ENCODE data around the gene KCNIP1. TPM values are rescaled to one million over a fixed set of nuclear protein-coding genes. Genes with fewer than 3 reads are reported as not detected.

Gene KCNIP1
- total and polyA plus RNA-seq, 9 donors, result 1.9 to 8.3 (median 4.0) TPM

DNA sequence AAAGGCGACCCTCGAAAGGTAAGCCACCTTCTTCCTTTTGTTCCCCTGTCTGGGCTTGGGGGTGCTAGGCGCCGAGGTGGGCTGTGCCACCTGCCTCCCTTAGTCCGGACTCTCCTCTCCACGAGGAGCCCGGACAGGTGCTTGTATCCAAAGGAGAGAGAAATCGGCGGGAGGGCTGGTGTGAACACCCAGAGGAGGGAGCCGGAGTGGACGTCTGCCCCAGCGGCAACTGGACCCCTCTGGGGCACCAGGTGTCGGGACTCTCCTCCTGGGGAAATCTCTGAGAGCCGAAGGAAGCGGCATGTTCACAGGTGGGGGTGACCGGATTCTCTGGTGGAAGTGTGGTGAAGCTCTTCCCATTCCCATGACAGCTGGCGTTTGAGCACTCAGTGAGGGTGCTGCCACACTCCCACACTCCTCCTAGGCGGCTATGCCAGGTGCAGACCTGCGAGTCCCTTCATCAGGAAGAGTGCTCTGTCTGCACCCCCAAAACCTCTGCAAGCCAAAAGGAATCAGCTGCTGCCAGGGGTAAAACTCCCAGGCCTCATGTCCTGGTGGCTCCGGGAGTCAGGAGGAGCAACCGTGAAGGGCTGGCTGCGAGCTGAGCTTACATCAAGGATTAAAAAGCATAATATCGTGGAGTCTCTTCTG, 921 bp downstream of the KCNIP1 start:
- Histone ChIP-seq H3K27ac (ENCODE audit: low read length) (no peak overlapping the region), H3K9me3 (replicated peaks; ENCODE audit: control insufficient read depth, low read depth, low read length) (no peaks in the 10 kb centered on the region), H3K4me1 (ENCODE audit: control insufficient read depth, insufficient read depth, low read length) (peaks cover 15% of the 10 kb centered on the region), H3K36me3 (ENCODE audit: control insufficient read depth, insufficient read depth, low read length) (no peaks in the 10 kb centered on the region), H3K27me3 (ENCODE audit: control insufficient read depth, insufficient read depth, low read length) (peaks cover 34% of the 10 kb centered on the region), H3K4me3 (ENCODE audit: low read length) (no peak overlapping the region)
- WGBS (ENCODE audit: insufficient coverage), result 59% methylated on average over 15 of the region's 23 CpGs
- no peak for DNase-seq

GRCh38 chr5:170508036-170508435, 4.2 kb downstream of the KCNIP1 start:
- H3K27me3 ChIP-seq (ENCODE audit: control insufficient read depth, insufficient read depth, low read length), result peaks cover 19% of the 10 kb centered on the region
- H3K27ac ChIP-seq (ENCODE audit: low read length), result no peak overlapping the region
- H3K4me3 ChIP-seq (ENCODE audit: low read length), result no peak overlapping the region
- no peaks in the 10 kb centered on the region for H3K9me3 ChIP-seq (replicated peaks; ENCODE audit: control insufficient read depth, low read depth, low read length)
- no peak for DNase-seq
- H3K36me3 ChIP-seq (ENCODE audit: control insufficient read depth, insufficient read depth, low read length), result no peaks in the 10 kb centered on the region
- H3K4me1 ChIP-seq (ENCODE audit: control insufficient read depth, insufficient read depth, low read length), result peaks cover 15% of the 10 kb centered on the region
- 88% methylated on average over 3 of the region's 5 CpGs for WGBS (ENCODE audit: insufficient coverage)

DNA sequence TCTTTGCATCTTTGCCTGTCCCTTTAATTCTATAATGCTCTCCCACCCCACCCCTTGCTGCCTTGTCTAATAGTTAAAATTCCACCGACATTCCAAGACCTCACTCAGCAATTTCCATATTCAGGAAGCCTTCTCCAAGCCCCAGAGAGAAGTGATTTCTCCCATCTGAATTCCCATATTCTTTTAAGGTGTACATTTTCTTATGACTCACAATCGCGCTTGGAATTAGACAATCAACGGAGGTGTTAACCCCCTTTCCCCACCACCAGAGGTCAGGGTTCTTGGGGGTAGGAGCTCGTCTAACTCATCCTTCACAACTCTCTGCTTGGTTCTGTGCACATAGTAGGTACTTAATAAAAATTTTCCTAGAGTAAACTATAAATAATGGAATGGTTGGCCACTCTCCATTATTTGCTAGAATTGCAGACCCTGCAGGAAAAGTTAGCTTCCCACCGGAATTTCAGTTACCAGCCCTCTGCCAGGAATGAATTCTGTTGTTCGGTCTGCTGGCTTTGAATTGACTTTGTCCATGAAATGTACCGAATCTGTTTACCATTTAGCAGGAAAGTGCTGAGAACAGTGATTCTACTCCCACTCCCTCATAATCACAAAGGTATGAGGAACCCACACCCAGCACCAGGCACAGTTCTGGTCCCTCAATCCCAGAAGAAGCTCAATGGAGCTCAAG, 5.0 kb downstream of the KCNIP1 start:
- Histone ChIP-seq H3K4me1 (ENCODE audit: control insufficient read depth, insufficient read depth, low read length) (peaks cover 10% of the 10 kb centered on the region), H3K27ac (ENCODE audit: low read length) (no peak overlapping the region), H3K36me3 (ENCODE audit: control insufficient read depth, insufficient read depth, low read length) (no peaks in the 10 kb centered on the region), H3K27me3 (ENCODE audit: control insufficient read depth, insufficient read depth, low read length) (peaks cover 14% of the 10 kb centered on the region), H3K4me3 (ENCODE audit: low read length) (no peak overlapping the region), H3K9me3 (replicated peaks; ENCODE audit: control insufficient read depth, low read depth, low read length) (no peaks in the 10 kb centered on the region)
- peak; percentile 37 for DNase-seq
- 0% methylated on average over 1 of the region's 8 CpGs for WGBS (ENCODE audit: insufficient coverage)

DNA sequence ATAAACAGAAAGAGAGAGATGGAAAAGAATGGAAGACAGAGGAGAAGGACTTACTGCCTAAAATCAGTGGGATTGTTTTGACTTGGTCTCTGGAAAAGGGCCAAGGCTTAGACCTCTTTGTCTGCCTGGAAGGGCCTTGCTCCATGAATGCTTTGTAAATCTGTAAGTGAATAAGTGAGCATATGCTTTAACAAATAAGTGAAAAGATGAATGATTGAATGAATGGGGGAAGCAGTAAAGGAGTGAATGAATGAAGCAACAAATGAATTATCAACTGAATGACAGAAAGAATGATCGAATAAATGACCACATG, 5.5 kb downstream of the KCNIP1 start:
- no peak overlapping the region for H3K27ac ChIP-seq (ENCODE audit: low read length)
- no peak for DNase-seq
- peaks cover 10% of the 10 kb centered on the region for H3K4me1 ChIP-seq (ENCODE audit: control insufficient read depth, insufficient read depth, low read length)
- no peaks in the 10 kb centered on the region for H3K36me3 ChIP-seq (ENCODE audit: control insufficient read depth, insufficient read depth, low read length)
- H3K9me3 ChIP-seq (replicated peaks; ENCODE audit: control insufficient read depth, low read depth, low read length), result no peaks in the 10 kb centered on the region
- no CpG with 5 or more reads among the region's 1 CpG for WGBS (ENCODE audit: insufficient coverage)
- H3K4me3 ChIP-seq (ENCODE audit: low read length), result no peak overlapping the region
- peaks cover 11% of the 10 kb centered on the region for H3K27me3 ChIP-seq (ENCODE audit: control insufficient read depth, insufficient read depth, low read length)

GRCh38 chr5:170510126-170510525, 6.3 kb downstream of the KCNIP1 start:
- Histone ChIP-seq H3K9me3 (replicated peaks; ENCODE audit: control insufficient read depth, low read depth, low read length) (no peaks in the 10 kb centered on the region), H3K36me3 (ENCODE audit: control insufficient read depth, insufficient read depth, low read length) (no peaks in the 10 kb centered on the region), H3K27ac (ENCODE audit: low read length) (no peak overlapping the region), H3K4me1 (ENCODE audit: control insufficient read depth, insufficient read depth, low read length) (peaks cover 4% of the 10 kb centered on the region), H3K27me3 (ENCODE audit: control insufficient read depth, insufficient read depth, low read length) (peaks cover 3% of the 10 kb centered on the region), H3K4me3 (ENCODE audit: low read length) (no peak overlapping the region)
- DNase-seq, result no peak
- 89% methylated on average over 6 of the region's 7 CpGs for WGBS (ENCODE audit: insufficient coverage)

- no peaks in the 10 kb centered on the region for H3K36me3 ChIP-seq (ENCODE audit: control insufficient read depth, insufficient read depth, low read length)
- no peak for DNase-seq
- H3K27me3 ChIP-seq (ENCODE audit: control insufficient read depth, insufficient read depth, low read length), result peaks cover 3% of the 10 kb centered on the region
- H3K9me3 ChIP-seq (replicated peaks; ENCODE audit: control insufficient read depth, low read depth, low read length), result no peaks in the 10 kb centered on the region
- H3K27ac ChIP-seq (ENCODE audit: low read length), result no peak overlapping the region
- WGBS (ENCODE audit: insufficient coverage), result no CpG with 5 or more reads among the region's 5 CpGs
- peaks cover 3% of the 10 kb centered on the region for H3K4me1 ChIP-seq (ENCODE audit: control insufficient read depth, insufficient read depth, low read length)
- H3K4me3 ChIP-seq (ENCODE audit: low read length), result no peak overlapping the region
Observed at GRCh38 chr5:170510559-170510958, 6.7 kb downstream of the KCNIP1 start.

DNA sequence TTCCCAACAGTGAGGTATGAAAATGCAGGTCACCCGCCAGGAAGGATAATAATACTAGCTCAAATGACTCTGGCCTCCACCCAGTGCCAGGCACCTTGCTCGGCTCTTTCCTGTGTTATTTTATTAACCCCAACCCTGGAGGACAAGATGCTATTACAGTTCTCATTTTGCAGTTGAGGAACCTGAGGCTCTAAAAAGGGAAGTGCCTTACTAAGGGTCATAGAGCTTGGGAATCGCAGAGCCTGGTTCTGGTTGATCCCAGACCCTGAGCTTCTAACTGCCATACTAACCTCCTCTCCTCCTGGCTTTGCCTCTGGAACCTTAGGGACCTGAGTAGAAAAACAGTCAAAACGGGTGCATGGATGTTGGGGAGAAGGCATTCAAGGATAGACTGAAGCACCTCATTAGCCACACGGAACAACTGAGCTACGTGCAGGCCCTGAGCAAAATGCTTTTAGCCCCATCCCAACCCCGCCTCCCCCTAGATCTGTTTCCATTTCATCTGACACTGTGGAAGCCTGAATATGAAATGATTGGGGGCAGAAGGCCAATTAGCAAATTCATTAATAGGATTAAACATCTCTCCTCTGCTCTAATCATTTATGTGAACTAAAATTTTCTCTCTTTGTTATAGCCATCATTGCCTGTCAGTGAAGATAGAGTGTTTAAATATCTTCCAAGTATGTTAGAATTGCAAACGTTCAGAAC, 7.9 kb downstream of the KCNIP1 start:
- Histone ChIP-seq H3K27me3 (ENCODE audit: control insufficient read depth, insufficient read depth, low read length) (peaks cover 3% of the 10 kb centered on the region), H3K27ac (ENCODE audit: low read length) (no peak overlapping the region), H3K36me3 (ENCODE audit: control insufficient read depth, insufficient read depth, low read length) (no peaks in the 10 kb centered on the region), H3K4me3 (ENCODE audit: low read length) (no peak overlapping the region), H3K9me3 (replicated peaks; ENCODE audit: control insufficient read depth, low read depth, low read length) (no peaks in the 10 kb centered on the region), H3K4me1 (ENCODE audit: control insufficient read depth, insufficient read depth, low read length) (peaks cover 3% of the 10 kb centered on the region)
- no peak for DNase-seq
- 87% methylated on average over 3 of the region's 8 CpGs for WGBS (ENCODE audit: insufficient coverage)

DNA sequence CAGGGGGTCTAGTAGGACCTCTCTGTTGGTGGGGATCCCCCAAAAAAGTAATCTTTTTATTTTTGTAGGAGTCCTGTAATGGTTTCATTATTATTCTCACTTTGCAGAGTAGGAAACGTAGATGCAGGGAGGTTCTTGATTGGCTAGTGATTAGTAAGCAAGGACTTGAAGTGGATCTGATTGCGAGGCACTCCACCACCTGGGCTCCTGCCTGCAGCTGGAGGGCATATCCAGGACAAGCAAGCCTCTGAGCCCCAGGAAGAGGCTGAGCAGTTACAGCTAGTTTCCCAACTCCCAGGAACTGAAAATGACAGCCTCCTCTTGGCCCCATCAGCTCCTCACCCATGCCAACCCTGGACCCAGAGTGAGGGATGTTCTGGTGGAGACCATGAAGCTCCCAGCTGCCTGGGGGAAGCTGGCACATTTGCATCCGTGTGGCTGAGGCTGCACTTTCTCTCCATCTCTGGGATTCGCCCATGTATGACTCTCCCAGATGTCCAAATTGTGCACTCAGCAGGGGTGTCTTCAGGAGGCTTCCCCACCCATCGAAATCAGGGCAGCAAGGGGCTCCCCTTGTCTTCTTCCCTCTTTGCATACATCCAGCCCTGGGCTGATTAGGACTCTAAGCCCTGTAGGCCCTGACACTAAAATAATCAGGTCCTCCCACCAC, 10.2 kb downstream of the KCNIP1 start:
- WGBS (ENCODE audit: insufficient coverage), result 55% methylated on average over 3 of the region's 5 CpGs
- peaks cover 3% of the 10 kb centered on the region for H3K27me3 ChIP-seq (ENCODE audit: control insufficient read depth, insufficient read depth, low read length)
- H3K4me1 ChIP-seq (ENCODE audit: control insufficient read depth, insufficient read depth, low read length), result peaks cover 3% of the 10 kb centered on the region
- no peak overlapping the region for H3K27ac ChIP-seq (ENCODE audit: low read length)
- H3K9me3 ChIP-seq (replicated peaks; ENCODE audit: control insufficient read depth, low read depth, low read length), result no peaks in the 10 kb centered on the region
- H3K4me3 ChIP-seq (ENCODE audit: low read length), result no peak overlapping the region
- no peak for DNase-seq
- no peaks in the 10 kb centered on the region for H3K36me3 ChIP-seq (ENCODE audit: control insufficient read depth, insufficient read depth, low read length)

- peaks cover 11% of the 10 kb centered on the region for H3K4me1 ChIP-seq (ENCODE audit: control insufficient read depth, insufficient read depth, low read length)
- 91% methylated on average over 2 of the region's 2 CpGs for WGBS (ENCODE audit: insufficient coverage)
- no peak overlapping the region for H3K4me3 ChIP-seq (ENCODE audit: low read length)
- H3K27ac ChIP-seq (ENCODE audit: low read length), result no peak overlapping the region
- H3K36me3 ChIP-seq (ENCODE audit: control insufficient read depth, insufficient read depth, low read length), result no peaks in the 10 kb centered on the region
- no peaks in the 10 kb centered on the region for H3K27me3 ChIP-seq (ENCODE audit: control insufficient read depth, insufficient read depth, low read length)
- DNase-seq, result no peak
- no peaks in the 10 kb centered on the region for H3K9me3 ChIP-seq (replicated peaks; ENCODE audit: control insufficient read depth, low read depth, low read length)
Observed at GRCh38 chr5:170517411-170517810, 13.6 kb downstream of the KCNIP1 start.

GRCh38 chr5:170518277-170518676, 14.5 kb downstream of the KCNIP1 start:
- WGBS (ENCODE audit: insufficient coverage), result 80% methylated on average over 3 of the region's 5 CpGs
- Histone ChIP-seq H3K4me3 (ENCODE audit: low read length) (no peak overlapping the region), H3K36me3 (ENCODE audit: control insufficient read depth, insufficient read depth, low read length) (no peaks in the 10 kb centered on the region), H3K27me3 (ENCODE audit: control insufficient read depth, insufficient read depth, low read length) (no peaks in the 10 kb centered on the region), H3K9me3 (replicated peaks; ENCODE audit: control insufficient read depth, low read depth, low read length) (no peaks in the 10 kb centered on the region), H3K27ac (ENCODE audit: low read length) (no peak overlapping the region), H3K4me1 (ENCODE audit: control insufficient read depth, insufficient read depth, low read length) (peaks cover 20% of the 10 kb centered on the region)
- no peak for DNase-seq

All from muscle of leg (tissue), 11 donors.